Activated CD8-positive, alpha-beta memory T cell treated with anti-CD3 and anti-CD28 coated beads, Interleukin-2, amount 50 U/mL, for 1 hour (primary cell): ENCODE data around the gene FGD5.
"Not testable (repeated sequence)": the region's sequence is repeated elsewhere in the genome, so short reads cannot be mapped to it uniquely, and the experiment has no call there.

ENCODE experiments used
- DNase-seq: peaks from one replicate; pipeline ENCODE4 v3.0.0-alpha.2; 2020; ENCODE audit errors: extremely low read depth

FGD5 gene

DNA sequence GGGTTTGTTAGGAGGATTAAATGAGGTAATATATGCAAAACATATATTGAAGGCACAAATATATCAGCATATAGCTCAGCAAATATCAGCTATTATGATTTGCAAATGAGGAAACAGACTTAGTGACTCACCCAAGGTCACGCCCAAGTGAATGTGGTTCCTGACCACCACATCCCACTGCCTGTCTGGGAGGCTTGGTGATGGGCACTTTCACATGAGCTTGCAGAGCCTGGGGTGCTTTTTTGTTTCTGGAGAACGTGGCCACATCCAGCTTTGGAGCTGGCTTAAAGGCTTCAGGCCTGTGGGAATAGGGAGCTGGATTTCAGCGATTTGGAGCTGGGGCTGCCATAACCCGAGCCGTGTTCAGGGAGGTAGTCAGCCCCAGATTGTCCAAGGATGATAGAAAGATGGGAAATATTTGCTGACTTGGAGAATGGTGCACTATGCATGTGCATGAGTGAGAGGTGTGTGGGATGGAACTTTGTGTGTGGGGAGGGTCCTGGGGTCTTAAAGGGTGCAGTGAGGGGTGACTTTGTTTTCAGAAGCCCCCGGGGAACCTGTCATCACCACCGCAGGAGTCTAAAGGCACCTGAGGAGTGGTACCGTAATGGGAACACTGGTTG is 12.0 kb upstream of the FGD5 start:
- no peak for DNase-seq

DNA sequence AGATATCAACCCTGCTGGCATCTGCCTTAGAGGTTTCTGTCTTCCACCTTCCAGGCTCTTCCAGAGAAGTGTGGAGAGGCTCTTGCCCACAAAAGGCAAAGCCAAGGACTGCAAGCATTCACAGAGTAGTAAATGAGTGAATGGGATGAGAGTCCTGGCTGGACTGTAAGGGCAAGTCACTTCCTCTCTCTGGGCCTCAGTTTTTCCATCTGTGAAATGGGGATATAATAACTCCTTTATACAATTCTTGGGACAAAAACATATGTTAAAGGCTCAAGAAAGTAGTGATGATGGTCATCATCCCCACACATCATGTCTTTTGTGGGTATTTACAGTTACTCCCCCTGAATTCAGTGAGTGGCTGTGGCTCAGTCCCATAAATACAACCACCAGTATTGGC is 10.7 kb upstream of the FGD5 start:
- no peak for DNase-seq

DNA sequence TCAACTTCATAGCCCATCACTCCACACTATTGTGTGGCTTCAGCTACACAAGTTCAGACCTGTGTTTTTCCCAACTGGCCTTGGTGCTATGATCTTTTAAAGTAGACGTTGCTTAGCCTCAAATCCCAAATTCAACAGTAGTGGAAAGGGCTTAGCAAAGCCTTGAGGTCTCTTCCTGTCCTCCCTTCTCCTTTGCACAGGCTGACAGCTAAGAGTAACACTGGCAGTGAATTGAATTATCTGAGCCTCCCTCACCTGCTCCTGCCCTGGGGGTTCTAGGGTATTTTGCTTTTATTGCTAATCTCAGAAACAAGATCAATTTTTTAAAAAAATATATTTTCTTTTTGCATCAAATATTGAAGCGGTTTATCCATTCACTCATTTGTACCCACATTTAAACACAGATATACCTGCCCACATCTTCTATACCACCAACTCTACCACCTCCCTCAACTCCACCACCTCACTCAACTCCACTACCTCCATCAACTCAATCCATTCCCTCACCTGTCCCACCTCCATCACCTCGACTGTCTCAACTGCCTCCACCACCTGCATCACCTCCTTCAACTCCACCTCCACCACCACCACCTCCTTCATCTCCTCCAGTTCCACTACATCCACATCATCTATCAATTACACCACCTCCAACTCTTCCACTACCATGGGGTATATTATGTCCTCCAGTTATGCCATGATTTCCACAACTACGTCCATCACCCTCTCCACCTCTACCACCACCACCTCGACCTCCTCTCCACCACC is 10.1 kb upstream of the FGD5 start:
- no peak for DNase-seq

- not testable (repeated sequence) for DNase-seq
Observed at GRCh38 chr3:14809611-14810010, 9.2 kb upstream of the FGD5 start.

DNA sequence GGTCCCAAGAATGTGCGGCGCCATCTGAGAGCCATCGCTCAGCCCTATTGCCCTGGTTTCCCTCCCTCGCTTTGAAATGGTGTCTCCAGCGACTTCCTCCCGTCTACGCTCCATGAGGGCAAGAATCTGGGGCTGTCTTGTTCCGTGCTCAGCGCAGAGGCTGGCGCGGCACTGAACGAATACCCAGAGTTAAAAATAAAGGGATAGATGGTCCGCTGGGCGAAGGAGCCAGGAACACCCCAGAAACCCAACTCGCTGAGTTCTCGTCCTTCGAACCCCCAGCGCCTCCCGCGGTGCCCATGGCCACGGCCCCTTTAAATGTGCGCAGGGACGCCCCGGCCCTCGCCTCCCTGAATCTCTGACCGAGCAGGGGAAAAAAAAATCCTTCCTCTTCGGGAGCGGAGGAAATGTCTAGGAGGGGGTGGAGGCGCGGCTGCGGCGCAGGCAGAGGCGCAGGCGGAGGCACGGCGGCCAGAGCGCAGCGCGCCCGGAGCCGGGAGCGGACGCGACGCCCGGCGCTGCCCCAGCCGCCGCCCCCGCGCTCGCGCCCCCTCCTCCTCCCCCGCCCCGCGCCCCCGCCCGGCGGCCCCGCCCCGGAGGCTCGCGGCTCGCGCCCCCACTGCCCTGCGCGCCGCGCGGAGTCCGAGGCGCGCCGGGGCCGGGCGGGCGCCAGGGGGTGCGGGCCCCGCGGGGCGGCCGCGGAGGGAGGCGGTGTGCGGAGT is 8.5 kb upstream of the FGD5 start:
- DNase-seq = no peak

GRCh38 chr3:14810801-14811661 is 7.7 kb upstream of the FGD5 start:
- DNase-seq = no peak

- DNase-seq = no peak
Observed at GRCh38 chr3:14811684-14812083, 7.1 kb upstream of the FGD5 start.

- DNase-seq = no peak
Observed at GRCh38 chr3:14812196-14812790, 6.5 kb upstream of the FGD5 start.

DNA sequence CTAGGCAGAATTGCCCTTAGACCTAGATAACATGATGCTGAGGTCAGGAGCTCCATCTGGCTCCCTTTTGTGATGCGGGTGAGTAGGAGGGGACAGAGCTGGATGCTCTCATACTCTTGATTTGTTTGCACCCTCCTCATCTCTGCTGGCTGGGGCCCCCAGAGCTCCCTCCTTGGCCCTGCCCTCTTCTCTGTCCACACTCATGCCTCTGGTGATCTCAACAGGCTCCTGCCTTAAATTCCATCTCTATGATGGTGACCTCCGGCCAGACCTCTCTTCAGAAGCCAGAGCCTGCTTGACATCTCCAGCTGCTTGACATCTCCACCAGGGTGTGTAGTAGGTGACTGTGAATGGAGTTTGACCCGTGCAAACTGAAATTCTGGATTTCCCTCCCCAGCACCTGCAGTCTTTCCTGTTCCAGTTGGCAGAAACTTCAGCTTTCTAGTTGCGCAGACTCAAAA is 4.3 kb upstream of the FGD5 start:
- no peak for DNase-seq

DNA sequence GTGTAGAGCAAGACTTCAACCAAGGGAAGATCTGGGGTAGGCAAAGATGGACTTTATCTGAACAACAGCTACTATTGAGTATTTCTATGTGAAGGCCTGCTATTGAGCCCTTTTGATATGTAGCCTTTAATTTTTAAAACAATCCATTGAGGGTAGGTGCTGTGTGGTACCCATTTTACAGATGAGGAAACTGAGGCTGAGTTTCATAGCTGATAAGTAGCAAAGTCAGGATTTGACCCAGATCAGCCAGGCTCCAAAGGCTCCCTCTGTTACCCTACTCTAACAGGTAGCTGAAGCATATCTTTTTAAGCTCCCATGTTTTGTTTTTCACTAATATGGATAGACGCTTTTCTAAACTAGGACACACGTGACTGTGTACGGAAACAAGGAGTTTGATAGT is 2.4 kb upstream of the FGD5 start:
- no peak for DNase-seq

DNA sequence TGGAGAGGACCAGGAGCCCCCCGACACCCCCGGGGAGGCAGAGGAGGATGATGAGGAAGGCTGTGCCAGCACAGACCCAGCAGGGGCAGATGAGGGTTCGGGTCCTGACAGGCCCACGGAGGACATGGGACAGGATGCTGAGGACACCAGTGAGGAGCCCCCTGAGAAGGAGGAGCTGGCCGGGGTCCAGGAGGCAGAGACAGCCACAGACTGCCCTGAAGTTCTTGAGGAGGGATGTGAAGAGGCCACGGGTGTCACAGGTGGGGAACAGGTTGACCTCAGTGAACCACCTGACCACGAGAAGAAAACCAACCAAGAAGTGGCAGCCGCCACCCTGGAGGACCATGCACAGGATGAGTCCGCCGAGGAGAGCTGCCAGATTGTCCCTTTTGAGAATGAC is 909 bp downstream of the FGD5 start:
- no peak for DNase-seq

GRCh38 chr3:14820156-14820555 is 1.4 kb downstream of the FGD5 start:
- no peak for DNase-seq

GRCh38 chr3:14821151-14821550 is 2.4 kb downstream of the FGD5 start:
- DNase-seq = no peak

- no peak for DNase-seq
Observed at GRCh38 chr3:14822134-14822533, 3.4 kb downstream of the FGD5 start.

DNA sequence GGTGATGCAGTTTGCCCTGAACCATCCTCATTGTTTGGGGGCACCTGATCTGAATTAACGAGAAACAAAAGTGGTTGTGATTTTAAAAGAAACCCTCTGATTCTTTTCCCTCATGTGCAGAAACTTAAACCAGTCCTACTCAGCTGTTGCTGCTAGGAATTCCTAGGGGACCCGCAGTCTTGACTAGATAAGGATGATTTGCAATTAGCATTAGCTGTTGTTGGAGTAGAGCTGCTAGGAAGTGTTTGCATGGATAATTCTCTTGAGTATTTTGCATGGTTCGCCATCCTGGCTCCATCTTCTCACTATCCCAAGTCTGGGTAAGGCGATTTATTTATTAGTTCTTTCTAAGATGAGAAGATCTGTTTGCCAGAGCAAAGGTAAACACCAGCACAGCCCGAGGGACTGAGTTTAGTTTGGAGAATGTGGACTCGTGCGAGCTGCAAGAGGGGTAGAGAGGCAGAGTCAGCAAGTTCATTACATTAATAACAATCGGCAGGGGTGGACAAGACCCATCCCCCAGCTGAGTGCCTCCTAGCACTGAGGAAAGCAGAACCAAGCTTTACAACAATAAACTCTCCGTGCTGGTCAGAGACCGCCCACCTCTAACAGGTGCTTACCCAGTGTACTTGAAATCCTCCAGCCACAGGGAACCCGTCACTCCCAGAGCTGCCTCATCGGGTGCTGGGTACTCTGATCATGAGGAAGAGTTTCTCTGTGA is 4.1 kb downstream of the FGD5 start:
- no peak for DNase-seq

GRCh38 chr3:14823393-14823792 is 4.6 kb downstream of the FGD5 start:
- no peak for DNase-seq

- DNase-seq = no peak
Observed at GRCh38 chr3:14823910-14824629, 5.3 kb downstream of the FGD5 start.

- no peak for DNase-seq
Observed at GRCh38 chr3:14824646-14825045, 5.9 kb downstream of the FGD5 start.

DNA sequence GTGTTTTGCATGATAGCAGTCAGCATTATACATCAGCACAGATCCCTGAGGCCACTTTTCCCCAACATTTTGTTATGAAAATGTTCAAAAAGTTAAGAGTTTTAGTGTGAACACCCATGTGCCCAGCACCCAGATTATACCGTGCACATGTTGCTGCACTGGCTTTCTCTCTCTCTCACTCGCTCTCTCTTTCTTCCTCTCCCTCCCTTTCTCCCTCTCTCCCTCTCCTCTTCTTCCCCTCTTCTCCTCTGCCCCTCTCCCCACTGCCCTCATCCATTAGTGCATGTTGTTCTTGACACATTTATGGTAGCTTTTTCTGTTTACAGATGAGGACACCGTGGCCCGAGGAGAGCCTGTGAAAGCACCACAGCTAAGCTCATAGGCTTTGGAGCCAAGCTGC is 7.3 kb downstream of the FGD5 start:
- DNase-seq = no peak

GRCh38 chr3:14827776-14828175 is 9.0 kb downstream of the FGD5 start:
- no peak for DNase-seq
